ENCODE measurements around the gene ZNF431. TPM values are rescaled to one million over a fixed set of nuclear protein-coding genes. Genes with fewer than 3 reads are reported as not detected.
A peak's percentile ranks its signal among the peaks of the same experiment; 100 is the strongest.
"Not testable (repeated sequence)": the region's sequence is repeated elsewhere in the genome, so short reads cannot be mapped to it uniquely, and the experiment has no call there.

Gene ZNF431
- total and polyA plus RNA-seq, 2 of the 8 experiments (the other 6 are each of a cell fraction or from before 2014, with no cell fraction given), result 6.7 to 43.2 TPM

GRCh38 chr19:21141006-21141405 is 834 bp upstream of the ZNF431 start:
- H4K5ac ChIP-seq (ENCODE audit: insufficient read length, low read depth, low read length); H3K56ac ChIP-seq (replicated peaks; ENCODE audit: insufficient read length, low read depth, low read length); H3K23me2 ChIP-seq (ENCODE audit: low read depth, low read length); H2BK5ac ChIP-seq (ENCODE audit: low read depth, low read length); H3K27ac ChIP-seq (ENCODE audit: low read depth, low read length); H3K79me1 ChIP-seq (ENCODE audit: low read depth, low read length); H3K9ac ChIP-seq (replicated peaks in 1 of 4; ENCODE audit: extremely low read depth in 1 of 4, low read depth in 3 of 4, low read length in 3 of 4); H4K20me1 ChIP-seq (replicated peaks in 1 of 2; ENCODE audit: control insufficient read depth in 1 of 2, insufficient read depth in 2 of 2, low read length in 2 of 2); H3K4me2 ChIP-seq (ENCODE audit: insufficient read depth in 1 of 2, low read depth in 2 of 2, low read length in 2 of 2); H3K4me3 ChIP-seq (ENCODE audit: extremely low read depth in 1 of 4, insufficient read depth in 2 of 4, low read depth in 3 of 4, low read length in 4 of 4); FAIRE-seq; H3K4me1 ChIP-seq (replicated peaks in 1 of 4; ENCODE audit: control insufficient read depth in 3 of 4, insufficient read depth in 4 of 4, low read length in 3 of 4); H2BK12ac ChIP-seq (ENCODE audit: low read depth, low read length); H4K91ac ChIP-seq (replicated peaks; ENCODE audit: insufficient read length, low read length); H2BK20ac ChIP-seq (ENCODE audit: low read length); H3K14ac ChIP-seq (ENCODE audit: insufficient read length); H2BK120ac ChIP-seq (replicated peaks; ENCODE audit: low read depth, low read length); H4K8ac ChIP-seq (ENCODE audit: extremely low read depth, insufficient read depth, low read length); CTCF ChIA-PET (ENCODE audit: partially characterized antibody); H3K4ac ChIP-seq (replicated peaks; ENCODE audit: insufficient read length, low read depth, low read length); H3K27me3 ChIP-seq (replicated peaks in 1 of 4; ENCODE audit: control insufficient read depth in 3 of 4, extremely low read depth in 1 of 4, insufficient read depth in 3 of 4, low read length in 3 of 4); H2BK15ac ChIP-seq (ENCODE audit: low read length); H2AK5ac ChIP-seq (ENCODE audit: low read depth, low read length); H3K23ac ChIP-seq (ENCODE audit: insufficient read length); DNase-seq (ENCODE audit: low read depth in 1 of 2, low spot score in 2 of 2); H3K9me3 ChIP-seq (ENCODE audit: insufficient read depth in 2 of 2, low read depth in 1 of 2, low read length in 1 of 2); H3K18ac ChIP-seq (ENCODE audit: extremely low read depth, low read length): not testable (repeated sequence)
- POLR2A ChIA-PET (ENCODE audit: partially characterized antibody), result interaction anchor here (1.0 to 2.3 kb wide), 6 partner anchors 8 to 141 kb away, joined by 3 to 13 read pairs (median 6); partner anchors contain the start of gene ZNF714
- H3K79me2 ChIP-seq (ENCODE audit: control insufficient read depth in 1 of 2, insufficient read depth in 2 of 2, low read length in 2 of 2), result peaks cover 0 to 24% of the 10 kb centered on the region in 2 experiments; a peak in 2 of 4 replicates
- 93% methylated on average over 1 of the region's 1 CpG; no CpG with 5 or more reads in 1 of the 2 experiments for WGBS, 2 experiments (ENCODE audit: extremely low coverage in 1 of 2, insufficient coverage in 1 of 2, insufficient read length in 1 of 2, insufficient replicate concordance in 2 of 2, low coverage in 1 of 2, low lambda C conversion rate in 2 of 2, missing lambda C conversion rate in 1 of 2)
- 0 out of 2 replicates have a peak overlapping the region, but pooled peaks have one; percentile 86 for H2AFZ ChIP-seq (ENCODE audit: low read length)
- H3K36me3 ChIP-seq (ENCODE audit: control insufficient read depth in 2 of 4, insufficient read depth in 4 of 4, low read length in 3 of 4), result peaks cover 4 to 28% (median 17%) of the 10 kb centered on the region in 4 experiments; a peak in 5 of 8 replicates
